HG02938 (cell line): ENCODE results near the gene WSB2.
"Not testable (repeated sequence)": the region's sequence is repeated elsewhere in the genome, so short reads cannot be mapped to it uniquely, and the experiment has no call there.

Experiments
- ATAC-seq: cut with Tn5 transposase; IDR thresholded peaks from one replicate; pipeline ENCODE4 v1.9.1; 2021; ENCODE audit warnings: mild to moderate bottlenecking, moderate library complexity; ENCODE audit not compliant: unreplicated experiment

WSB2 gene

DNA sequence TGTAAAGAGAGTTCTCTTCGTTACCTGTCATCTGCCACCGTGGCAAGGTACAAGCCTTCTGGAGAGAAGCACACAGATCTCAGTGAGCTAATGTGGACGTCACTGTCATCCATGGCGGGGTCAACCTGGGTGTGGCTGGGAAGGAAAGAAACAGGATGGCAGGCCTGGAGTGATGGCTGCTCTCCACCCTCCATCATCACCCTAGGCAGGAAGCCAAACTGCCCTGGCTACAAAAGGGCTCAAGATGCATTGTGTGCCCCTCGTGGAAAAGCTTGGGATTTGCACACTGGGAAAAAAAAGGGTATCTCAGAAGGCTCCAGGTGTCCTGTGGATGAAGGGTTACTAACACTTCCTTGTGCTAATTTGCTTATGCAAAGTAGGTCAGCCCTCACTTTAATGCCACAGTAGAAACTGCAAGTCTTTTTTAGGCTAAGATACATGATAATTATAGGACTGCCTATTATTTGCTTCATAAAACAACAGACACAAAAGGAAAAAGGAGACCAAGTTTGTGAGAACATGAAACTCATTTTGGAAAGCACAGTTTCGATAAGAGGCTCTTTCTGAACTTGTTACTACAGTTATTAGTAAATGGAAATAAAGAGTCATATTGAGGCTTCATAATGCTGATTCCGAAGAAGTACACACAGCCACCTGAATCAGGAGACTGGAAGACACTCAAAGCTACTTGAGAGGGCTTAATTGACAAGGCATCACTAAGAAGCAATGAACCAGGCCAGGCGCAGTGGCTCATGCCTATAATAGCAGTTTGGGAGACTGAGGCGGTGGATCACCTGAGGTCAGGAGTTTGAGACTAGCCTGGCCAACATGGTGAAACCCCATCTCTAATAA lies 25.6 kb downstream of the WSB2 start:
- peak; percentile 88 for ATAC-seq

DNA sequence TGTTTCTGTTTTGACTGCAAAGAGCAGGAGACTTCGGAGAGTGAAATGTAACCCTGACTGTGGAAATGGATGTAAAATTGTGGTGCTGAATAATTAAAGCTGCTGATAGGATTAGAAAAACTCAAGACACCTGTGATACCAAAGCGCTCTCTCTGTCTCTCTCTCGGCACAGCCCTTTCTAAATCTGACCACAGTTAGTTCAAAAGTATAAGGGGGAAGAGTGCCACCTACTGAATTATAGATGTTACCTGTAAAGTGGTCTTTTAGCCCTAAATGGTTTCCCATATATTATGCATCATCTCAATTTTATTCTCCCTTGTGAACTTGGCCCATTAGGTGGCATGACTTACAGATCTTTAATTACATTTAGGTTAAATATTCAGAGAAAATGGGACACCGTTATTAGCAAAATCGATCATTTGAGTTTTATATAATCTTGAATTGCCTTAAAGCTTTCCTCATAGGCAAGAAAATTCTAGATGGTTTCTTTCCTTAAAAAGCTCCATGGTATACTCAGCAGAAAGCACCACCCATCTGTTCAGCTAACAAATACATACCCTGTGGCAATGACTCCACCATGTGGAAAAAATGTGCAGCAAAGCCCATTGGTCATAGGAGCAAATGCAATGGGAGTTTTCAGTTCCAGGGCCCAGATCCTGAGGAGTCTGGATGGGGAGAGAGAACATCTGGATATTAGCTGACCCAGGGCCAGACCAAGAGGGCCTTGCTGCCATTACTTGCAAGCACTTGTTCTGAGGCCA lies 26.4 kb downstream of the WSB2 start:
- no peak for ATAC-seq

DNA sequence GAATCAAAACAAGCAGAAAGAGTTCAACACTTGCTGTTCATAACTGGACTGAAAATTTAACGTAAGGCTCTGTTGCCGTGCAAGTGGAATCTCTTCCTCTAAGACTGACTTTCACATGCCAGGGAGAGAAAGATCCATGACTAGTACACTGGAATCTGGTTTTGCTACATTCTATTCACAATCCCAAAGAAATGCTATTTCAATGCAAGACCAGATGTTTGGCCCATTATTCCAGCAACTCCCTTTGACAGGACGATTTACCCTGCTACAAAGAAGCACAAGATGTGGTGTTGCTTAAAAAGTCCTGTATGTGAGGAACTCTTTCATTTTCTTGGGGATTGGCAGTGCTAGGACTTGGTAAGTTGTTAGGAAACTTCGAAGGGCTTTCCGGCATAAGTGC lies 27.1 kb downstream of the WSB2 start:
- ATAC-seq = no peak

DNA sequence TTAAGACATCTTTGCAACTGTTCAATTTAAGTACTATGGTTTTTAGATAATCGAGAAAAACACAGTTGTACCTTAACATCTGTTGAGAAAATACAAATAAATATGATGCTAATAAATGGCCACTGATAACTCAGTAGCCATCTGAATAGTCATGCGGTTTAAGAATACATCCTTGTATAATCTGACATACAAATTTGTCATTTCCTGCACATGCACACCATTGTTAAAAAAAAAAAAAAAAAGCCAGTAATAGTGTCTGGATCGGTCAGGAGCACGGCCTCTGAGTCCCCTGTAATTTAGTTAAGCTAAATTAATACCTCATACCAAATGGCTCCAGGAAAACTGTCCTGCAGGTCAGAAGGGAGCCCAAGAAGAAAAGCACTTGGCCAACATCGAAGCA lies 27.7 kb downstream of the WSB2 start:
- ATAC-seq = no peak

DNA sequence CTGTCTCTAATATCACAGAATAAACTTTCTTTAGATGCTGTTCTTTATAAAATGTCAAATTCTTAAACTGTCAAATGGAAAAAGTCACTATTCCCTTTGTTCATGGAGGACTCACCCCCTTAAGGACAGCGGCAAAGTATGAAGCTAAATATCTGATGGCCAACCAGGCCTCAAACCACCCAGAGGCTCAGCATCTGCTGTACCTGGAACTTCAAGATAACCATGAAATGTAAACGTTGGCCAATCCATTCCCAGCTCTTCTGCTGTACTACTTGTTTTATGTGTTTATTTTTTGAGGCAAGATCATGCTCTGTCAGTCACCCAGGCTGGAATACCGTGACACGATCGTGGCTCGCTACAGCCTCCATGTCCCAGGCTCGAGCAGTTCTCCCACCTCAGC lies 28.8 kb downstream of the WSB2 start:
- ATAC-seq = no peak

DNA sequence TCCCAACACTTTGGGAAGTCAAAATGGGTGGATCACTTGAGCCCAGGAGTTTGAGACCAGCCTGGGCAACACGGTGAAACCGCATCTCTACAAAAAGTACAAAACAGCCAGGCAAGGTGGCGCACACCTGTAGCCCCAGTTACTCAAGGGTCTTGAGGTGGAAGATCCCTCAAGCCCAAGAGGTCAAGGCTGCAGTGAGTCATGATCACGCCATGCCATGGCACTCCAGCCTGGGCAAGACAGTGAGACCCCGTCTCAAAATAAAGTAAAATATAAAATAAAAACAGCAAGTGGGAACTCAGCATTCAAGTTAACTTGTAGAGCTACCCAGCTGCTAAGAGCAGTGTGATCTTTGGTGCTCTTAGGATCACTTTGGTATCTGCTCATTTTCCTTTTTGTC lies 31.8 kb downstream of the WSB2 start:
- no peak for ATAC-seq

DNA sequence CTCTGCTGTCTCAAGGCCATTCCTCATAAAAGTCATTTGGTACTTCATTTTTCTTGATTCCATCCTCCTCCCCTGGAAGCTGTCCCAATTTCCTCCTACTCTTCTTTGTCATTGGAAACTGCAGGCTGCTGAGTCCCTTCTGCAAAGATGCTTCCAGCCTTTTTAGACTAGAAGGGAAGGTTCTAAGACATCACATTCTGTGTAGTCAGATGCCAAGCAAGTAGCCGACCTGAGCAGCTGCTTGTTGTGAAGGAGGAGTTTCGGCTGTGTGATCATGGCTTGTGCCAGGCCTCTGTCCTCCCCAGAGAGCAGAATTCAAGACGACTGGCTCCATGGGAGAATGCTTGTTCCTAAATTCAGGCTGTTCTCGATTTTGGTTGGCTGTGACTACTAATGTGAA lies 35.8 kb downstream of the WSB2 start:
- ATAC-seq = no peak

DNA sequence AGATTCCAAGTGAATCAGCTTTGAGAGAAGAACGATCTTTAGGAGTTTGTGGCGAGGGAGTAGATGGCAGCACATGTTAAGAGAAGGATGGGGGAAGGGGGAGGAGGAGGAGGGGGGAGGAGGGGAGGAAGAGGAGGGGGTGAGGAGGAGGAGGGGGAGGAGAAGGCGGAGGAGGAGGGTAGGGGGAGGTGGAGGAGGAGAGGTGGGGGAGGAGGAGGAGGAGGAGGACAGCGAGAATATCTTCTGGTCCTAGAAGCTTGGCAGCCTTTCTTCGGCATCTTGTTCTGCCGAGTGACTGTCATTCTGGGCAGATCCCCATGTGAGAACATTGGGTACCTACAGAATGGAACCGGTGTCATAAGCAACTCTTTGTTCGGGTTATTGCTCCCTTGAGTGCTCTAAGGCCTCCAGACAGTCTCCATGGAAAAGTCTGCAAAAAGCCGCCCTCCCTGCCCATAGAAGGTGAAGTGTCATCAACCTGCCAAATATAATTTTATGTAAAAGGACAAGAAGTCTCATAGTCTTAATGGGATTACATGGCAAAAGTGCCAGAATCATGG lies 37.6 kb downstream of the WSB2 start:
- no peak for ATAC-seq

DNA sequence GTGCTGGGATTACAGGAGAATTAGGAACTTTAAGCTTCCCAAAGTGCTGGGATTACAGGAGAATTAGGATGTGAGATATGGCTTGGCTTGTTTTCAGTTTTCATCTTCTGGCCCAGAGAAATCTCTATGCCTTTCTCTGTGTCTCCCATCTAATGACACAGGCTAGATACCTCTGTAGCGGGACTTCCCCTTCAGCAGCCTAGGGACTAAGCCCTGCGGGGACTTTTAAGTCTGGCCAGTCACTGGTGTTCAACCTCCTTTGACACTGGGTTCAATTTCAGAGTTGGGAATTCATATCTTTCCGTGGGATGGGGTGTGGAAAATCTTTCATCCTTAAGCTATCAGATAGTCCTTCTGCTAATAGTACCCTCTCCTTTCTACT lies 38.3 kb downstream of the WSB2 start:
- ATAC-seq = no peak

DNA sequence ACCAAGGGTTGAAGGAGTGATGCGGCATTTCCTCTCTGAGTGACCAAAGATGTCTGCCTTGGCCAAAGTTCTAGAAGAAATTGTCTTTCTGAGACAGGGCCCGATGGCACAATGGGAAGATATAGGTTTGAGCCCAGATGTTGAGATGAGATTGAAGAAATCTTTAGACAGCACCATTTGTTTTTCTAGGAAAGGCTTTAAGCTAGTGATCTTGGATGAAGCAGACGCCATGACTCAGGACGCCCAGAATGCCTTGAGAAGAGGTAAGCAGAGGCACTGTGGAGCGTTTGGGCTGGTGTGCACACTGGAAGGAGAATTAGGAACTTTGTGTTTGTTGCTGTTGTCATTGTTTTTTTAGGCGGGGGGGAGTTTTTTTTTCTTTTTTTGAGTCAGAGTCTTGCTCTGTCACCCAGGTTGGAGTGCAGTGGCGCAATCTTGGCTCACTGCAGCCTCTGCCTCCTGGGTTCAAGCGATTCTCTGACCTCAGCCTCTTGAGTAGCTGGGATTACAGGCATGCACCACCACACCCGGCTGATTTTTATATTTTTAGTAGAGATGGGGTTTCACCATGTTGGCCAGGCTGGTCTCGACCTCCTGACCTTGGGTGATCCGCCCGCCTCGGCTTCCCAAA lies 38.8 kb downstream of the WSB2 start:
- ATAC-seq = not testable (repeated sequence)

DNA sequence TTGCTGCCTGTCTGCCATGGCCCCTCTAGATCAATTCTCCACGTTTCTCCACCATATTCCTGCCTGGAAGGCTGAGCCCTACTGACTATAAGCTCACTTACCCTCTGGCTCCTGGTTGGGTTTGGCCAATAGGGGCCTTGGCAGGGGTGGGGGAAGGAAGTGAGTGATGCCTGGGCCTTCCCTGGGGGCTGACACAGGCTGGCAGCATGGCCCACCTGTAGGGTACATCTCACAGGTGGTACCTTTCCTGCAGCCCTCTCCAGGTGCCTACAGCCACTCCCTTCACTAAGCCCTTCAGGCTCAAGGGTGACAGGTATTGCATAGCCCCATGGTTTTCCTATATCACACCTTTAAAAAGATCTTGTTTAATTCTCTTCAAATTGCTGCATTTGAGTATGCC lies 40.9 kb downstream of the WSB2 start:
- no peak for ATAC-seq

DNA sequence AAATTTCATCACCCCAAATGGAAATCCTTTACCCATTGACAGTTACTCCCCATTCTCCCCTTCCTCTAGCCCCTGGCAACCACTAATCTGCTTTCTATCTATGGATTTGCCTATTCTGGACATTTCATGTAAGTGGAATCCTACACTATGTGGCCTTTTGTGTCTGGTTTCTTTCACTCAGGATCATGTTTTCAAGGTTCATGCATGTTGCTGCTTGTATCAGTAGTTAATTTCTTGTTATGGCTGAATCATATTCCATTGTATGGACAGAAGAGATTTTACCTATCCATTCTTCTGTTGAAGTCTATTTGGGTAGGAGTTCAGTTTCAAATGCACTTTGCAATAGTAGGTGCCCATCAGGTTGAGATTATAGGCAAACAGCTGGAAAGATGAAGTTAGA lies 43.1 kb downstream of the WSB2 start:
- no peak for ATAC-seq

DNA sequence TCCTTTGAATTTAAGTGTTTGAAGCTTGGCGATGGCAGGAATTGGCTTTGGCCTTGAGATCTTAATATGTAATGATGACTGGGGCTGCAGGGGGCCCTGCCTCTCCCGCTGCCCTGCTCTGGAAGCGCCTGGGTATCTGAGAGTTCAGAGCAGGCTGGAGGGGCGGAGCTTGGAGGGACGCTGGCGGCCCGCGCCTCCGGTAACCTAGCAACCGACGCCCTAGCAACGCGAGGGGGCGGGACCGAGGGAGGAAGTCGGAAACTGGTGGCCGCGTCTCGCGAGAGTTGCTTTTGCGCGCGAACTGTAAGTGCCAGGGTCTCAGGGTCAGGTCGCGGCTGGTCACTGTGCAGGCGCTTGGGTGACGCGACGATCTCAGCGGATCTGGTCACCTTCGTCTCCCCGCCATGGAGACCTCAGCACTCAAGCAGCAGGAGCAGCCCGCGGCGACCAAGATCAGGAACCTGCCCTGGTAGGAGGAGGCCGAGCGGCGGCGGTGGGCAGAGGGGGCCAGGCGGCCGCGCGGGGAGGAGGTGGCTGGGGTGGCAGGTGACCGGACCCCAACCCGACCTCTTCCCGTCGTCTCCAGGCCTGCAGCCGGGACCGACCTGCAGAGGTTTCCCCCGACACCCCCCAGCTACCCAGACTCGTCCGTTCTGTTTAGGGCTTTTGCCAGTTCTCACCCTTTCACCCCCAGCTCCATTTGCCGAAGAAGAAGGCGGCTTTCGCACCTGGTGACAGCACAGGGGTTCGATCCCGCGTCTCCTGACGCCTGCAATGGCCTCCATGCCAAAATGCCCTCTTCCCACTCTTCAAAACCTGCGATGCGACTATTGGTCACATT lies 44.3 kb downstream of the WSB2 start, which contains the start of gene RFC5:
TSS of gene RFC5 (plus strand) at position 280 of the 841 bp plus-strand sequence. CDS start at position 405, 125 bp downstream.
- peak; percentile 97 for ATAC-seq

DNA sequence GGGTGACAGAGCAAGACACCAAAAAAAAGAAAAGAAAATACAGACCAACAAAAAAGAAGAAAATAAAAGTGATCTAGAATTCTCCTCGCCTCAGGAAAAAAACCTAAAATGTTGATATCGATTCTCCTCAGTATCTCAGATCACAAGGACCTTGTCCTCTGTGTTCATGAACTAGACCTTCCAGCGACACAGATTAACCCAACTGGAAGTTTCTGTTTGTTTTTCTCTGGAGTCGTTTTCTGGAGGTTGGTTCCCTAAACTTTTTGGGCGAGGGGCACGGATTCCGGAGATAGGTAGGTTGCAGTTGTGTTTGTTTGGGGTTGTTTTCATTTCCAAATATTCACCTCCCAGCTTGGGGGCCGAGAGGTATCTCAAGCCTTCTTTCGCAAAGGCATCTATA lies 45.0 kb downstream of the WSB2 start:
- no peak for ATAC-seq

DNA sequence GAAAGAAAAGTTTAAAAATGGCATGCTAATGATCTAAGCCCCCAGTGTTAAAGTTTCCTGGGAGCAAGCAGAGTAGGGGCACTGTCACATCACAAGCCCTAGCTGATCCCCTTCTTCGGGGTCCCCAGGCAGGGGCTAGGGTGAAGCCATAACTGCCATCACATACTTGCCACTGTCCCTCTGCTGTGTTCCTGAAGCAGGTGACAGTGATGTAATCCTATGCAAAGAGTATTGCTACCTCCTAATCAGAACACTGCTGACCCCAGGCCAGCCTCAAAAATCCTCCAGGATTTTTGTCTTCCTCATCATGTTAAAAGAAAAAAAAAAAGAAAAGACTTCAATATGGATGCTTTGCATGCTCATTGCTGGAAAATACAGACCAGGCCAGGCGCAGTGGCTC lies 45.7 kb downstream of the WSB2 start:
- no peak for ATAC-seq

DNA sequence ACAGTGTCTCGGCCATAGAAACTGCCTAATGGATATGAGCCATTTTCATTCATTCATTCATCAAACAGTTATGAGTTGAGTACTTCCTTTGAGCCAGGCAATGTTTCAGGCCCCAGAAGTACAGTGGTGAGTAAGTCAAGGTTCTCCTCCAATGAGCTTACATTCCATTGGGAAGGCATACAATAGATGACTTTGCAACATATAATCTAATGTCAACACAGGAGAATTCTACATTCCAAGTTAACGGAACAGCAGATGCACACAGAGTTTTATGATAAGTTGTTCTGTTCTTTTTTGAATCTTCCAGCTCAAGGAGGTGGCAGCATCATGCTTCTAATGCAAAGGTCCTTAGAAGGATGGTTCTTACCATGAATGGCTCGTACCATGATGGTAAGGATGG lies 47.7 kb downstream of the WSB2 start:
- no peak for ATAC-seq

DNA sequence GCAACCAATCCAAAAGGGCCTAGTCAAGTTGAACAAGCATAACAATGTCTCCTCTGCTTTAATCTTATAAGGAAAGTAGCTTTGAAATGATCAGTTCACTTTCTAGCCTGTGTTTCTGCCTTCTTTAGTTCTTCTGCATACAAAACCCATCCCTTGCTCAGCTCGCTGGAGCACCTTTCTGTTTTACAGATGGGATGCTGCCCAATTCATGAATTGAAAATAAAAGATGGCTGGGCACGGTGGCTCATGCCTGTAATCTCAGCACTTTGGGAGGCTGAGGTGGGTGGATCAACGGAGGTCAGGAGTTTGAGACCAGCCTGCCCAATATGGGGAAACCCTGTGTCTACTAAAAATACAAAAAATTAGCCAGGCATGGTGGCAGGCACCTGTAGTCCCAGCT lies 49.0 kb downstream of the WSB2 start:
- no peak for ATAC-seq

DNA sequence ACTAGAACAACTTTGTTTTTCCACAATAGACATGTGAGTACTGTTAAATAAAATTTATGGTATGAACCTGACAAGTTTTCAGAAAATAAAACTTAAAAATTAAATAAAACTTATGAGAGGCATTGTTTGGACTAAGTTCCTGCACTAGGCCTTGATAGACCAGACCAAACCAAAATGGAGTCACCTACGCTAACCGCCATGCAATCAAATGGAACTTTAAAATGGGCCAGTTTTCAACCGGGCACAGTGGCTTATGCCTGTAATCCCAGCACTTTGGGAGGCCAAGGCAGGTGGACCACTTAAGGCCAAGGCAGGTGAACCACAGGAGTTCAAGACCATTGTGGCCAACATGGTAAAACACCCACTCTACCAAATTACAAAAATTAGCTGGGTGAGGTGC lies 49.6 kb downstream of the WSB2 start:
- ATAC-seq = no peak

DNA sequence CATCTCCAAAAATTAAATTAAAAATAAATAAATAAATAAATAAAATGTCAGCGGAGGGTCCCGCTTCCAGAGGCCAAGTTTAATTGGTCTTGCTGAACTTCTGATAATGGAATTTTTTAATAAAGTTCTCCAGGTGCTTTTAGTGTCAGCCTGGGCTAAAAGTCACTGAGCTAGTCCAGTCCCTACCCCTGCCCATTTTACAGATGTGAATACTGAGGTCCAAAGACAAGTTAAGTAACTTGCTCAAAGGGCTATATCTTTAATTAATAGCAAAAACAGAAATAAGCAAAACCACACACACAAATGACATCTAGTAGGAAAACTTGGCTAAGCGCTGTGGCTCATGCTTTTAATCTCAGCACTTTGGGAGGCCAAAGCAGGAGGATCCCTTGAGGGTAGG lies 50.1 kb downstream of the WSB2 start:
- ATAC-seq = no peak

DNA sequence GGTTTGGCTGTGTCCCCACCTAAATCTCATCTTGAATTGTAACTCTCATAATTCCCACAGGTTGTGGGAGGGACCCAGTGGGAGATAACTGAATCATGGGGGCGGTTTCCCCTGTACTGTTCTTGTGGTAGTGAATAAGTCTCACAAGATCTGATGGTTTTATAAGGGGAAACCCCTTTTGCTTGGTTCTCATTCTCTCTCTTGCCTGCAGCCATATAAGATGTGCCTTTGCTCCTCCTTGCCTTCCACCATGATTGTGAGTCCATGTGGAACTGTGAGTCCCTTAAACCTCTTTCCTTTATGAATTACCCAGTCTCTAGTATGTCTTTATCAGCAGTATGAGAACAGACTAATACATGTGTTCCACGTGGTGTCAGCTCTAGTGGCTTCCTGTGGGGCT lies 61.2 kb downstream of the WSB2 start:
- ATAC-seq = not testable (repeated sequence)

DNA sequence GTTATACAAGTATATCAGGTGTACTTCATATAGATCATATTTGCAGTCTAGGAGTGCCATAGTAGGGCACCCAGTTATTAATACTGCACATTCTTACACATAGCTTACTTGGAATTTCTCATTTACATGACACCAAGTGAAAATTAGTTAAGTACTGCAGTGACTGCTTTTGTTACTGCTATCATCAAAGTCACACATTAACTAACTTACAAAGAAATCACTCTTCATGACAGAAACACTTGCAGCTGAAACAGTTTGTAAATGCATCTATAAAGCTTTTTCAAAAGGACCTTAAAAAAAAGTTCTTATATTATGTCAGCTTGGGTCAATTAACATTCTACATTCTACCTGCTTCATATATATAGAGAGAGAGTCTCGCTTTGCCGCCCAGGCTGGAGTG lies 62.3 kb downstream of the WSB2 start:
- no peak for ATAC-seq
